ENCODE data around the gene C12orf43.

C12orf43 gene

GRCh38 chr12:121060149-121061001 is 44.1 kb upstream of the C12orf43 start:
- ChIA-PET POLR2A (no interaction called here), CTCF (interaction anchor here (0.7 to 4.3 kb wide), 31 partner anchors 9 to 477 kb away, joined by 3 to 36 read pairs (median 5); no protein-coding TSS in a partner anchor)
- TF ChIP-seq CTCF (IDR thresholded peaks at IDR 0.05; ENCODE audit: insufficient read depth, low read length, missing control alignments), result peak; percentile 65
- peak overlapping the region; percentile 42 for H3K4me3 ChIP-seq (ENCODE audit: low read depth, low read length)
- no peak for DNase-seq (ENCODE audit: low read depth, low spot score)

GRCh38 chr12:121059031-121059898 is 43.0 kb upstream of the C12orf43 start:
- DNase-seq (ENCODE audit: low read depth, low spot score), result no peak
- ChIA-PET POLR2A (no interaction called here), CTCF (interaction anchor here (0.7 to 4.3 kb wide), 28 partner anchors 9 to 478 kb away, joined by 3 to 36 read pairs (median 4); no protein-coding TSS in a partner anchor)
- no peak overlapping the region for H3K4me3 ChIP-seq (ENCODE audit: low read depth, low read length)
- no peak for TF ChIP-seq CTCF (IDR thresholded peaks at IDR 0.05; ENCODE audit: insufficient read depth, low read length, missing control alignments)

GRCh38 chr12:121057794-121058193 is 41.5 kb upstream of the C12orf43 start:
- no peak for DNase-seq (ENCODE audit: low read depth, low spot score)
- no peak for TF ChIP-seq CTCF (IDR thresholded peaks at IDR 0.05; ENCODE audit: insufficient read depth, low read length, missing control alignments)
- POLR2A ChIA-PET, result no interaction called here
- H3K4me3 ChIP-seq (ENCODE audit: low read depth, low read length), result no peak overlapping the region
- CTCF ChIA-PET, result interaction anchor here (2.5 kb wide), 1 partner anchor 10 kb away, joined by 8 read pairs; no protein-coding TSS in a partner anchor

- no peak overlapping the region for H3K4me3 ChIP-seq (ENCODE audit: low read depth, low read length)
- ChIA-PET CTCF (no interaction called here), POLR2A (no interaction called here)
- DNase-seq (ENCODE audit: low read depth, low spot score), result no peak
- no peak for TF ChIP-seq CTCF (IDR thresholded peaks at IDR 0.05; ENCODE audit: insufficient read depth, low read length, missing control alignments)
Measured at GRCh38 chr12:121053706-121054105, 37.4 kb upstream of the C12orf43 start.

GRCh38 chr12:121050725-121051124 is 34.4 kb upstream of the C12orf43 start:
- no peak for DNase-seq (ENCODE audit: low read depth, low spot score)
- H3K4me3 ChIP-seq (ENCODE audit: low read depth, low read length), result no peak overlapping the region
- no peak for TF ChIP-seq CTCF (IDR thresholded peaks at IDR 0.05; ENCODE audit: insufficient read depth, low read length, missing control alignments)
- ChIA-PET POLR2A (no interaction called here), CTCF (interaction anchor here (0.8 to 2.6 kb wide), 3 partner anchors 9 to 46 kb away, joined by 3 to 15 read pairs (median 9); no protein-coding TSS in a partner anchor)
